Glomerular visceral epithelial cell (primary cell): ENCODE results near the gene ADGRF3.
"Not testable (repeated sequence)": the region's sequence is repeated elsewhere in the genome, so short reads cannot be mapped to it uniquely, and the experiment has no call there.

ENCODE experiments used
- DNase-seq: peaks from one replicate; pipeline ENCODE4 v3.0.0-alpha.2; 2016; ENCODE audit errors: extremely low spot score

The ADGRF3 gene

GRCh38 chr2:26274058-26274613 is 72.5 kb downstream of the ADGRF3 start:
- peak; percentile 3 for DNase-seq

- DNase-seq: no peak
These were observed 73.1 kb downstream of the ADGRF3 start for GRCh38 chr2:26273501-26273900.

- DNase-seq: no peak
These were observed 76.2 kb downstream of the ADGRF3 start for GRCh38 chr2:26270373-26270772.

- DNase-seq: no peak
These were observed 76.9 kb downstream of the ADGRF3 start for GRCh38 chr2:26269571-26270158.

- not testable (repeated sequence) for DNase-seq
These were observed 77.8 kb downstream of the ADGRF3 start for GRCh38 chr2:26268670-26269385.

DNA sequence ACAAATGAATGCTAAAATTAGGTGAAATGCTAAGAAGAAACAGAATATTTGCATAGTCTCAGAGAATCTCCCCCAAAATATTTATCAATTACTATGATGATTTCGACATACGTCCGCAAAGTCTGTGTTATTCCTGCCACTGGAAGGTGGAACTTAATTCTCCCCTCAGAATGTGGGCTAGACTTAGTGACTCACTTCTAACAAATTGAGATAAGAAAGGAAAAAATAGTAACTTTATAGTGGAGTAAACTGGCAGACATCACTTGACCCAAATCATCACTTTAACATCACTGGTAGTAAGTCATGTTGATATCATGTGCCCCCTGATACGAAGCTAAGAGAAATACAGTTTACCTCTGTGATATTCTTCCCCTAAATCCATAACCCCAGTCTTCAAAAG is 78.4 kb downstream of the ADGRF3 start:
- no peak for DNase-seq

- not testable (repeated sequence) for DNase-seq
These were observed 87.8 kb downstream of the ADGRF3 start for GRCh38 chr2:26258836-26259235.
